Esophagus squamous epithelium (tissue), 5 donors: ENCODE results near the gene KCNK4. TPM values are rescaled to one million over a fixed set of nuclear protein-coding genes. Genes with fewer than 3 reads are reported as not detected.

ENCODE experiments used
- DNase-seq: peaks from one replicate; lab custom pipeline; 2025; lab: John Stamatoyannopoulos, UW
- H3K27ac ChIP-seq, 4 donors: fragments of 200-600 bp; sonication (generic); one replicate each; pipeline ENCODE4 v1.5.1; 2016 to 2019; ENCODE audit warnings: mild to moderate bottlenecking in 1 of 4
- H3K27me3 ChIP-seq, 4 donors: fragments of 200-600 bp; sonication (generic); 1 replicate in 3 of 4; 2 replicates in 1 of 4; pipeline versions ENCODE4 v1.5.1 to v1.6.0; 2017 to 2021; ENCODE audit warnings: antibody characterized with exemption in 1 of 4
- H3K36me3 ChIP-seq, 3 donors: fragments of 200-600 bp; sonication (generic); one replicate each; pipeline ENCODE4 v1.5.1; 2016 to 2019
- H3K4me1 ChIP-seq, 3 donors: fragments of 200-600 bp; sonication (generic); one replicate each; pipeline ENCODE4 v1.5.1; 2017 to 2019
- H3K4me3 ChIP-seq, 4 donors: fragments of 200-600 bp; sonication (generic); 1 replicate in 3 of 4; 2 replicates in 1 of 4; pipeline ENCODE4 v1.5.1; 2016 to 2019; ENCODE audit warnings: mild to moderate bottlenecking in 2 of 4, moderate library complexity in 1 of 4
- H3K9me3 ChIP-seq, 3 donors: fragments of 200-600 bp; sonication (generic); one replicate each; pipeline ENCODE4 v1.5.1; 2016 to 2019
- CTCF ChIP-seq, 6 experiments: fragments of 450-650 bp in 4 of 6; fragments of 200-600 bp in 2 of 6; sonication (generic) in 2 of 6; IDR thresholded peaks; one replicate each; pipeline ENCODE4 v1.5.1; 2016 to 2019; ENCODE audit warnings: antibody characterized with exemption in 6 of 6, mild to moderate bottlenecking in 4 of 6, moderate library complexity in 4 of 6
- POLR2A ChIP-seq, 4 donors: fragments of 450-650 bp; IDR thresholded peaks; one replicate each; pipeline ENCODE4 v1.6.1; 2017; ENCODE audit warnings: antibody characterized with exemption in 4 of 4, mild to moderate bottlenecking in 4 of 4, moderate library complexity in 3 of 4
- WGBS, 2 donors: methylation state at CpG; one replicate each; pipeline ENCODE4 v1.1.5; 2018; 5-methylcytosine and 5-hydroxymethylcytosine counted together
- intact Hi-C: fragments of 100-400 bp; cut with DNase I; formaldehyde crosslinking; loops from one replicate; pipeline ENCODE4 v1.15.0; 2022
- total RNA-seq, 4 donors: library from RNA; depleted of rRNA; stranded (reverse); fragments of >200 nt; gene quantifications; one replicate each; pipeline ENCODE4 v1.1.0, GENCODE V29; 2016
- donor health status: DM: yes; HTN: yes; CAD: no.

KCNK4 gene
- total RNA-seq, 4 donors from 2014 or later = not detected

DNA sequence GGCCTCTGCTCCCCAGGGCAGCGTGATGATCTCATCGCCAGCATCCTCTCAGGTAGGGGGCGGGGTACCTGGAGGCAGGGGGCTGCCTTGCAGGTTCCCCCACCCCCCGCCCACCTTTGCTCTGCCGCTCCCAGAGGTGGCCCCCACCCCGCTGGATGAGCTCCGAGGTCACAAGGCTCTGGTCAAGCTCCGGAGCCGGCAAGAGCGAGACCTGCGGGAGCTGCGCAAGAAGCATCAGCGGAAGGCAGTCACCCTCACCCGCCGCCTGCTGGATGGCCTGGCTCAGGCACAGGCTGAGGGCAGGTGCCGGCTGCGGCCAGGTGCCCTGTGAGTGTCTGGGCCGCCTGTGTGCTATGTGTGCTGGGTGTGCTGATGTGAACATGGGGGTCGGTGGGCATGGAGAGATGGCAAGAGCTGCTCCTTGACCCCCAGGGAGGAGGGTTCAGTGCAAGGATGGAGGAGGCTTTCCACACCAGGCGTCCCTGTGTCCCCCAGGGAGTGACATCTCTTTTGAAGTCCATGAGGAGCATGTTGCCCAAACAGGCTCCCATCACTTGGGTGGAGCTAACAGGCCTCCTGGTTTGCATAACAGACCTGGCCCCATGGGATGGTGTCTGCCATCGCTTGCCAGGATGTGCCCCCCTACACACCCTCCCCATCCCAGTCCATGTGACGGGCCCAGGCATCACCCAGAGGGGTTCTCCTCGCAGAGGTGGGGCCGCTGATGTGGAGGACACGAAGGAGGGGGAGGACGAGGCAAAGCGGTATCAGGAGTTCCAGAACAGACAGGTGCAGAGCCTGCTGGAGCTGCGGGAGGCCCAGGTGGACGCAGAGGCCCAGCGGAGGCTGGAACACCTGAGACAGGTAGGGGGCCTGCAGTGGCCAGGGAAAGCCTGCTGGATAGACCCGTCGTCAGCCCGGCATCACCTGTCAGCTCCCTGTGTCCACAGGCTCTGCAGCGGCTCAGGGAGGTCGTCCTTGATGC, 25.6 kb upstream of the KCNK4 start:
- intact Hi-C loops = no loop called here
- Histone ChIP-seq H3K27me3 (no peaks in the 10 kb centered on the region), H3K4me3 (no peak overlapping the region), H3K36me3 (peaks cover 31 to 67% (median 37%) of the 10 kb centered on the region in 3 donors), H3K9me3 (no peaks in the 10 kb centered on the region), H3K4me1 (peaks cover 25 to 44% (median 27%) of the 10 kb centered on the region in 3 donors), H3K27ac (peak overlapping the region in 1 of 4 donors; percentile 99)
- no peak for DNase-seq
- WGBS, 2 donors = 82 to 92% methylated on average over 6 to 12 of the region's 35 CpGs
- TF ChIP-seq POLR2A (IDR thresholded peaks at IDR 0.05) (no peak), CTCF (IDR thresholded peaks at IDR 0.05) (no peak)

DNA sequence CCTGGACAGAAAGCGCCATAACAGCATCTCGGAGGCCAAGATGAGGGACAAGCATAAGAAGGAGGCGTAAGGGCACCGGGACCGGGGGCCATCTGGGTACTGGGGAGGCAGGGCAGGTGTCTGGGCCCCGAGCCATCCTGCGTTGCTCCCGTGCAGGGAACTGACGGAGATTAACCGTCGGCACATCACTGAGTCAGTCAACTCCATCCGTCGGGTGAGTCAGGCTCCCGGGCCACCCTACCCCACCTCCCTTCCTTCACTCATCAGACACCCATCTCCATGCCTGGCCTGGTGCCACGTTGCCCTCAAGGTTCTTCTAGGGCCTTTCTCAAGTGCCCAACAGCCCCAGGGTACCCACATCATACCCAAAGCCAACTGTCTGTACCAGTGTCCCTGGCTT, 24.8 kb upstream of the KCNK4 start:
- no peak for DNase-seq
- intact Hi-C loops = no loop called here
- Histone ChIP-seq H3K9me3 (no peaks in the 10 kb centered on the region), H3K4me1 (peaks cover 25 to 45% (median 27%) of the 10 kb centered on the region in 3 donors), H3K27ac (peak overlapping the region in 3 of 4 donors; percentile 98 to 99 (median 98)), H3K4me3 (no peak overlapping the region), H3K27me3 (no peaks in the 10 kb centered on the region), H3K36me3 (peaks cover 31 to 58% (median 33%) of the 10 kb centered on the region in 3 donors)
- TF ChIP-seq CTCF (IDR thresholded peaks at IDR 0.05) (no peak), POLR2A (IDR thresholded peaks at IDR 0.05) (no peak)
- WGBS, 2 donors = 58 to 61% methylated on average over 10 to 15 of the region's 15 CpGs

GRCh38 chr11:64267207-64267945, 23.7 kb upstream of the KCNK4 start:
- no peaks in the 10 kb centered on the region for H3K9me3 ChIP-seq
- no peak for TF ChIP-seq POLR2A (IDR thresholded peaks at IDR 0.05)
- TF ChIP-seq CTCF (IDR thresholded peaks at IDR 0.05) = no peak
- DNase-seq = no peak
- peaks cover 31 to 54% (median 32%) of the 10 kb centered on the region in 3 donors for H3K4me1 ChIP-seq
- H3K27me3 ChIP-seq = no peaks in the 10 kb centered on the region
- peaks cover 23 to 48% (median 27%) of the 10 kb centered on the region in 3 donors for H3K36me3 ChIP-seq
- peak overlapping the region; percentile 98 to 99 (median 98) for H3K27ac ChIP-seq
- 47 to 64% methylated on average over 13 to 15 of the region's 27 CpGs for WGBS, 2 donors
- intact Hi-C loops = no loop called here
- H3K4me3 ChIP-seq = no peak overlapping the region

GRCh38 chr11:64268025-64268892, 22.8 kb upstream of the KCNK4 start:
- intact Hi-C loops = no loop called here
- DNase-seq = no peak

More at GRCh38 chr11:64268025-64268892, 22.8 kb upstream of the KCNK4 start:
- peak overlapping the region in 3 of 4 donors; percentile 58 to 87 (median 82) for H3K4me3 ChIP-seq
- H3K27ac ChIP-seq = peak overlapping the region; percentile 98 to 99 (median 98)
- peaks cover 31 to 57% (median 32%) of the 10 kb centered on the region in 3 donors for H3K4me1 ChIP-seq
- no peaks in the 10 kb centered on the region for H3K27me3 ChIP-seq
- peaks cover 16 to 39% (median 20%) of the 10 kb centered on the region in 3 donors for H3K36me3 ChIP-seq
- 29 to 49% methylated on average over 8 to 13 of the region's 23 CpGs for WGBS, 2 donors
- TF ChIP-seq POLR2A (IDR thresholded peaks at IDR 0.05) (no peak), CTCF (IDR thresholded peaks at IDR 0.05) (no peak)
- H3K9me3 ChIP-seq = no peaks in the 10 kb centered on the region
